GM21786 (cell line): ENCODE data around the gene ZIC2.

Experiments used
- ATAC-seq: cut with Tn5 transposase; IDR thresholded peaks from one replicate; pipeline ENCODE4 v1.9.1; 2021; ENCODE audit not compliant: unreplicated experiment

The ZIC2 gene

GRCh38 chr13:99985886-99986527 lies 4.4 kb downstream of the ZIC2 start:
- no peak for ATAC-seq

DNA sequence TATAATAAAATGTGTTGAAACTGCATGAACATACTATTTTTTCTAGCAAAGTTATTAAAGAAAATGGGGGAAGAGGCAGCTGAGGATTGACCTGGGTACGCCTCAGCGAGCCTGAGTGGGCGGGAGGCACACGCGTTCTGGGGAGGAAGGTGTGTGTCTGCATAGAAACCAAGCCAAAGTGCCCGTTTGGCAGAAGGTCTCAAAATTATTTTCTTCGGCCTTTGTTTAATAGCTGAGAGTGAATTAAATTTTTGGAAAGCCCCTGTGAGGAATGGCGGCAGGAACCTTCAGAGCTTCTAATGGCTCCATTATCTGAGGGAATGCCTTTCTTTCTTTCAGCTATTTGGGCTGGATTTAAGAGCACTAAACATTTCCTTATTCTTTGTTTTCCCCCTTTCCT lies 5.2 kb downstream of the ZIC2 start:
- ATAC-seq = no peak

DNA sequence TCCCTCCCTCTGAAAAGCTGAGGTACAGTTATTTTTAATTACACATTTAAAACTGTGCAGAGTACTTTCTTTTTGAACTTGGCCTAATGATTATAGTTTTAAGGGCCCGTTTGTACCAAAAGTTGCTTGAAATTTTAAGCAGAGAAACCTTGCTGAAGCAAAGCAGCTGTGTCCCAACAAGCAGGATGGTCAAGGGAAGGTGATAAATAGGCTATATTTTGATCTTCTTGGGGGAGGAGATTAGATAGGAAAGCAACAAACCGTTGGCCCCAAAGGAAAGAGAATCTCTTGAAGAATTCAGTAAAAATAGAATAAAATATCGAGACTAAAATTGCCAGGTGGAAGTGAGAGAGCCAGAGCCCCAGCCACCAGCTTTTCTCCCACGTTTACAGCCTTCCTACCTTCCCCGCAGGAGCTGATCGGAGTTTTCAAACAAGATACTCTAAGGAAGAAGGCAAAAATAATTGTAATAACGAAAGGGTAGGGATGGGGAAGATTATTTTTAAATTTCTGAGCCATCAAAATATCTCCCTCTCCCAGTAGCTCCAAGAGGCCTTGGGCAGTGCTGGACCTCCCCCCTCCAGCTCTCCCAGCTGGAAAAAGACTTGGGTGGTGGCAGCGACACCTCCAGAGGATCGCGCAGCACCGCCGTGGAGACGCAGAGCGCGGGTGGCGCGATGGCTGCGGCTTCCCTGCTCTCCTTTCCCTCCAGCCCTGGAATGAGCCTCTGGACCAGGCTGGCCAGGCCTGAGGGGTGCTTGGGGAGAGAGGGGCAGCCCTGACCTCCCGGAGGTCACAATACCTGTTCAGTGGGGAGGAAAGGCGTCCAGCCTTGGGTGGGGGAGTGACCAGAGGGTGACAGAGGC lies 5.8 kb downstream of the ZIC2 start:
- ATAC-seq = no peak

GRCh38 chr13:99988529-99989275 lies 7.1 kb downstream of the ZIC2 start:
- no peak for ATAC-seq

- ATAC-seq = no peak
Observed at GRCh38 chr13:99989276-99990125, 7.9 kb downstream of the ZIC2 start.

DNA sequence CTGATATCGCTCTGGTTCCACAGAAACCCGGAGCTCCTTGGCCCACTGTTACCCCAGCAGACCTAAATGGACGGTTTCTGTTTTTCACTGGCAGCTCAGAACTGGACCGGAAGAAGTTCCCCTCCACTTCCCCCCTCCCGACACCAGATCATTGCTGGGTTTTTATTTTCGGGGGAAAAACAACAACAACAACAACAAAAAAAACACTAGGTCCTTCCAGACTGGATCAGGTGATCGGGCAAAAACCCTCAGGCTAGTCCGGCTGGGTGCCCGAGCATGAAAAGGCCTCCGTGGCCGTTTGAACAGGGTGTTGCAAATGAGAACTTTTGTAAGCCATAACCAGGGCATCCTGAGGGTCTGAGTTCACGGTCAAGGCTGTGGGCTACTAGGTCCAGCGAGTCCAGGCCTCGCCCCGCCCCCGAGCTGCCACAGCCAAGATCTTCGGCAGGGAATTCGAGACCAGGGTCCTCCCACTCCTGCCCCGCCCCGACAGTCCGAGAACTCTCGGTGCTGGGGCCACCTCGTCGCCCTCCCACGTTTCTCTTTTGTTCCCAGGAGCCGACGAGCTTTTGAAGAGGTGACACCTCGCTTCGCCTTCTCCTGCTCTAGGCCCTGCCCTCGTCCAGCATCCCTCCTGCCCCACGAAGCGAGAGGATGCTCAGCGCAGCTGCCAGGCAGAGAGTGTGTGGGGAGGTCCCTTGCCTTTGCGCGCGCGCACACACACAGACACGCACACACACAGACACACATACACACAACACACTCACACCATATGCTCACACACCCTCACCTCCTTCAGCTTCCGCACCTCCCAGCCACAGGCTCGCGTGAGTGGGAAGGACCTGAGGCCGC lies 8.8 kb downstream of the ZIC2 start:
- no peak for ATAC-seq

GRCh38 chr13:99991013-99991827 lies 9.6 kb downstream of the ZIC2 start:
- no peak for ATAC-seq

GRCh38 chr13:99991828-99992775 lies 10.5 kb downstream of the ZIC2 start:
- ATAC-seq = no peak

DNA sequence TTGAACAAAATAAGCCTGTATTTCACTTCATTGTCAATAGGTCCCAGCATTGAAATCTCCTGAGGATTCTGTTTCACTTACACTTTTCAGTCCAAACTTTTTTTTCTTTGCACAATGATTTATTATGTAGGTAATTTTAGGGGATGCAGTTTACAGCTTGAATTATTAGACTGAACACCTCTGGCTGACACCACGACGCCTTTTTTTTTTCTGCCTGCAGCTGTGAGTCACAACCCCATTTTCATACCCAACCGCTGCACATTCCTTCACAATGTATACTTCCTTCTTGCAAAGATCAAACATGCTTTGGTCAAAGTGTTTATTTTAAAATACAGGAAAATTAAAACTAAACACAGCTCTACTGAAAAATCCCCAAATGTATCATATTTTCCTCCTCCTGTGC lies 11.4 kb downstream of the ZIC2 start:
- ATAC-seq = no peak

DNA sequence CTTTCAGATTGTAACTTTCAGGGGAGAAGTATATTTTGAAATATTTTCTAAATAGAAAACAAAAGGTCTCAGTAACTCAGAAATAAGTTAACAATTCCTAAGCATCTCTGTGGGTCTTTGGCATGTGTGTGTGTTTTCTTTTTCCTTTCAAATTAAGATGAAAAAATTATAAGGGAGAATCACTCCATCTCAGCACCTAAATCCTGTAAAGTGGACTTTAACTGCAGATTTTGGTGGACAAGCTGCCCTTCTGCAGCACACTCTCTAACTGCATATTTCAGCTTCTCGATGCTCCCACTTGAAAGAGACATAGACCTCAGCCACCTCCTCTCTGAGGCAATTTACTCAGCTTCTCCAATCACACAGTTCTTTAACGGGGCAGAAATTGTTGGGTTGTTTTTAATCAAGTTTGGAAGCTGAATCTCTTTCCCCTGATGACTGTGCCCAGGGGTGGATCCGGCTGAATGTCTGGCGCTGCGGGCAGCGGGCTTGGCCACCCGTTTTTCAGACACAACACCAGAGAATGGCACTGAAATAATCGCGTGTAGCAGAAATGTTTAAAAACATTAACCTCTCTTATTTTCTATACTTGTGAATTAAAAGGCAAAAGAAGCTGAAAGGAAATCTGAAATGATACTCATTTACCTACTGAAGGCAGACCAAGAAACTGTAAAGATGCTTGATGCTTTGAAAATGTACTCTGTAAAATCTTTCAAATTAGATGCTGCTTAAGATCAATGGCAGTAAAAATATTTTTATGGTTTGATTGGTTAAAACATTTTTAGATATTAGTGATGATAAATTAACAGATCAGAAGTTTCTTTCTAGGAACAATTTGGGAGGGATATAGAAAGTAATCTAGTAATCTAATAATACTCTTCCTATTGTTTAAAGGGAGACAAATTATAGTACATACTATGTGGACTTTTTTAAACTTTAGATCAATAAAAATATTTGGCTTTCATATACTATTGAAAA lies 12.4 kb downstream of the ZIC2 start:
- no peak for ATAC-seq

DNA sequence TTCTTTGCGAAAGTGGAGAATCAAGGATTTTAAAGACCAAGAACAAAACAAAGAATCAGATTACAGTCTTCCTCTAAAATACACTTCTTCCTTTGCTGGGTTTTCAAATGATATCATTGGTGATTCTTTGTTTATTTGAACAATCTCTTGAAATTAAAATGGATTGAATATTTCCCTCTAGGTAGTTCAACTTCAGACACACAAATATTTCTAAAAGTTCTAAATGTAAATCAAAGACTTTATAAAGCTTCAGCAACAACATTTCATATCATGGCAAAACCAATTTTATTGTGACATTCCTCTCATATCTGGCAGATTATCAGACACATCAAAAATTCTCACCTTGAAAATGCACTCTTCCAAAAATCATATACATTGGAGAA lies 13.0 kb downstream of the ZIC2 start:
- no peak for ATAC-seq

GRCh38 chr13:99995104-99995588 lies 13.6 kb downstream of the ZIC2 start:
- ATAC-seq = no peak

GRCh38 chr13:99995589-99996380 lies 14.2 kb downstream of the ZIC2 start:
- no peak for ATAC-seq

DNA sequence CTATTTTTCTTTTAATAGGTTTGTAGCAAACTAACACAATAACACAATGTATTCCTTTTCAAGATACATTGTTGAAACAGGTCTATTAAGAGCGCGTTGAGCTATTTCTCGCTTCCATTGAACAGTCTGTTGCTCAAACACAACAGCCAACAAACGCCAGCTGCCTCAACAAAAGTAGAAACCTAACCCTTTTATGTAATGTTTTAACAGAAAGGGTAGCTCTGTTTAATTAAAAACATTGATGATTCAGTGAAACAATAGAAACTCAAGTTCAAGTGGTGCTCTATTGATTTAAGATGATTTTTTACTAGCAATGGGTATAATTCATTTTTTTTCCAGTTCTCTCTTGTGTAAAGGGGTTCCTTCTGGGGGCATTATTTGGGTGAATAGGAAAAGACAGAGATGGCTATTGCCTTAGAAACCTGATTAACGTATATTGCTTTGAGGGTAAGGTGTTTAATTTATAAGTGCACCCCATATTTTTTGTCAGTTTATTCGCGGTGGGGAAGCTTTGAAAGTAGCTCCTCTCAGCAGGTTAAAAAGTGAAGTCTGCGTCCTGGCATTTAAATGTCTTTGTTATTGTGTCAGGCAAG lies 14.9 kb downstream of the ZIC2 start:
- ATAC-seq = no peak

GRCh38 chr13:99997702-99998214 lies 16.2 kb downstream of the ZIC2 start:
- ATAC-seq = no peak
